ENCODE measurements around the gene EXTL2.

- TF ChIP-seq, protein P1, sequence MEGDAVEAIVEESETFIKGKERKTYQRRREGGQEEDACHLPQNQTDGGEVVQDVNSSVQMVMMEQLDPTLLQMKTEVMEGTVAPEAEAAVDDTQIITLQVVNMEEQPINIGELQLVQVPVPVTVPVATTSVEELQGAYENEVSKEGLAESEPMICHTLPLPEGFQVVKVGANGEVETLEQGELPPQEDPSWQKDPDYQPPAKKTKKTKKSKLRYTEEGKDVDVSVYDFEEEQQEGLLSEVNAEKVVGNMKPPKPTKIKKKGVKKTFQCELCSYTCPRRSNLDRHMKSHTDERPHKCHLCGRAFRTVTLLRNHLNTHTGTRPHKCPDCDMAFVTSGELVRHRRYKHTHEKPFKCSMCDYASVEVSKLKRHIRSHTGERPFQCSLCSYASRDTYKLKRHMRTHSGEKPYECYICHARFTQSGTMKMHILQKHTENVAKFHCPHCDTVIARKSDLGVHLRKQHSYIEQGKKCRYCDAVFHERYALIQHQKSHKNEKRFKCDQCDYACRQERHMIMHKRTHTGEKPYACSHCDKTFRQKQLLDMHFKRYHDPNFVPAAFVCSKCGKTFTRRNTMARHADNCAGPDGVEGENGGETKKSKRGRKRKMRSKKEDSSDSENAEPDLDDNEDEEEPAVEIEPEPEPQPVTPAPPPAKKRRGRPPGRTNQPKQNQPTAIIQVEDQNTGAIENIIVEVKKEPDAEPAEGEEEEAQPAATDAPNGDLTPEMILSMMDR (IDR thresholded peaks at IDR 0.05 in 2 of 3, conservative IDR thresholded peaks at IDR 0.05 in 1 of 3; ENCODE audit: borderline replicate concordance in 1 of 3, insufficient read depth in 1 of 3, low read depth in 2 of 3, low read length in 2 of 3): no peak
- TF ChIP-seq POLR2AphosphoS5 (IDR thresholded peaks at IDR 0.05; ENCODE audit: low read depth, low read length) (no peak), YY1 (IDR thresholded peaks at IDR 0.05; ENCODE audit: extremely low read depth, insufficient replicate concordance, low read depth, low read length) (no peak), EGR1 (IDR thresholded peaks at IDR 0.05; ENCODE audit: low read depth) (no peak), JUND (IDR thresholded peaks at IDR 0.05) (no peak), EZH2 (IDR thresholded peaks at IDR 0.05) (no peak), RAD21 (IDR thresholded peaks at IDR 0.05; ENCODE audit: low read depth) (no peak)
- TF ChIP-seq, protein P2, sequence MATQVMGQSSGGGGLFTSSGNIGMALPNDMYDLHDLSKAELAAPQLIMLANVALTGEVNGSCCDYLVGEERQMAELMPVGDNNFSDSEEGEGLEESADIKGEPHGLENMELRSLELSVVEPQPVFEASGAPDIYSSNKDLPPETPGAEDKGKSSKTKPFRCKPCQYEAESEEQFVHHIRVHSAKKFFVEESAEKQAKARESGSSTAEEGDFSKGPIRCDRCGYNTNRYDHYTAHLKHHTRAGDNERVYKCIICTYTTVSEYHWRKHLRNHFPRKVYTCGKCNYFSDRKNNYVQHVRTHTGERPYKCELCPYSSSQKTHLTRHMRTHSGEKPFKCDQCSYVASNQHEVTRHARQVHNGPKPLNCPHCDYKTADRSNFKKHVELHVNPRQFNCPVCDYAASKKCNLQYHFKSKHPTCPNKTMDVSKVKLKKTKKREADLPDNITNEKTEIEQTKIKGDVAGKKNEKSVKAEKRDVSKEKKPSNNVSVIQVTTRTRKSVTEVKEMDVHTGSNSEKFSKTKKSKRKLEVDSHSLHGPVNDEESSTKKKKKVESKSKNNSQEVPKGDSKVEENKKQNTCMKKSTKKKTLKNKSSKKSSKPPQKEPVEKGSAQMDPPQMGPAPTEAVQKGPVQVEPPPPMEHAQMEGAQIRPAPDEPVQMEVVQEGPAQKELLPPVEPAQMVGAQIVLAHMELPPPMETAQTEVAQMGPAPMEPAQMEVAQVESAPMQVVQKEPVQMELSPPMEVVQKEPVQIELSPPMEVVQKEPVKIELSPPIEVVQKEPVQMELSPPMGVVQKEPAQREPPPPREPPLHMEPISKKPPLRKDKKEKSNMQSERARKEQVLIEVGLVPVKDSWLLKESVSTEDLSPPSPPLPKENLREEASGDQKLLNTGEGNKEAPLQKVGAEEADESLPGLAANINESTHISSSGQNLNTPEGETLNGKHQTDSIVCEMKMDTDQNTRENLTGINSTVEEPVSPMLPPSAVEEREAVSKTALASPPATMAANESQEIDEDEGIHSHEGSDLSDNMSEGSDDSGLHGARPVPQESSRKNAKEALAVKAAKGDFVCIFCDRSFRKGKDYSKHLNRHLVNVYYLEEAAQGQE (IDR thresholded peaks at IDR 0.05; ENCODE audit: low read depth): no peak
Observed at GRCh38 chr1:100891380-100891779, 3.3 kb downstream of the EXTL2 start.
